Uterus (tissue), 2 donors: ENCODE results near the gene RALGAPB.

Experiments used
- POLR2A ChIP-seq, 2 donors: fragments of 450-650 bp; IDR thresholded peaks; one replicate each; pipeline ENCODE4 v1.6.1; 2016; ENCODE audit warnings: antibody characterized with exemption in 2 of 2, mild to moderate bottlenecking in 1 of 2, moderate library complexity in 1 of 2
- TF ChIP-seq, protein P1 (sequence below), 4 experiments: fragments of 200-600 bp in 2 of 4; fragments of 450-650 bp in 2 of 4; sonication (generic) in 2 of 4; IDR thresholded peaks; one replicate each; pipeline ENCODE4 v1.5.1; 2016 to 2019; ENCODE audit warnings: antibody characterized with exemption in 4 of 4, mild to moderate bottlenecking in 2 of 4, moderate library complexity in 1 of 4

- TF ChIP-seq, protein P1, sequence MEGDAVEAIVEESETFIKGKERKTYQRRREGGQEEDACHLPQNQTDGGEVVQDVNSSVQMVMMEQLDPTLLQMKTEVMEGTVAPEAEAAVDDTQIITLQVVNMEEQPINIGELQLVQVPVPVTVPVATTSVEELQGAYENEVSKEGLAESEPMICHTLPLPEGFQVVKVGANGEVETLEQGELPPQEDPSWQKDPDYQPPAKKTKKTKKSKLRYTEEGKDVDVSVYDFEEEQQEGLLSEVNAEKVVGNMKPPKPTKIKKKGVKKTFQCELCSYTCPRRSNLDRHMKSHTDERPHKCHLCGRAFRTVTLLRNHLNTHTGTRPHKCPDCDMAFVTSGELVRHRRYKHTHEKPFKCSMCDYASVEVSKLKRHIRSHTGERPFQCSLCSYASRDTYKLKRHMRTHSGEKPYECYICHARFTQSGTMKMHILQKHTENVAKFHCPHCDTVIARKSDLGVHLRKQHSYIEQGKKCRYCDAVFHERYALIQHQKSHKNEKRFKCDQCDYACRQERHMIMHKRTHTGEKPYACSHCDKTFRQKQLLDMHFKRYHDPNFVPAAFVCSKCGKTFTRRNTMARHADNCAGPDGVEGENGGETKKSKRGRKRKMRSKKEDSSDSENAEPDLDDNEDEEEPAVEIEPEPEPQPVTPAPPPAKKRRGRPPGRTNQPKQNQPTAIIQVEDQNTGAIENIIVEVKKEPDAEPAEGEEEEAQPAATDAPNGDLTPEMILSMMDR (IDR thresholded peaks at IDR 0.05) = no peak
- TF ChIP-seq POLR2A (IDR thresholded peaks at IDR 0.05) = no peak
Observed at GRCh38 chr20:38477747-38478146, 5.1 kb downstream of the RALGAPB start.
